ENCODE measurements around the gene FLOT2. TPM values are rescaled to one million over a fixed set of nuclear protein-coding genes. Genes with fewer than 3 reads are reported as not detected.

The FLOT2 gene, protein sequence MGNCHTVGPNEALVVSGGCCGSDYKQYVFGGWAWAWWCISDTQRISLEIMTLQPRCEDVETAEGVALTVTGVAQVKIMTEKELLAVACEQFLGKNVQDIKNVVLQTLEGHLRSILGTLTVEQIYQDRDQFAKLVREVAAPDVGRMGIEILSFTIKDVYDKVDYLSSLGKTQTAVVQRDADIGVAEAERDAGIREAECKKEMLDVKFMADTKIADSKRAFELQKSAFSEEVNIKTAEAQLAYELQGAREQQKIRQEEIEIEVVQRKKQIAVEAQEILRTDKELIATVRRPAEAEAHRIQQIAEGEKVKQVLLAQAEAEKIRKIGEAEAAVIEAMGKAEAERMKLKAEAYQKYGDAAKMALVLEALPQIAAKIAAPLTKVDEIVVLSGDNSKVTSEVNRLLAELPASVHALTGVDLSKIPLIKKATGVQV
- 108 and 119 TPM in 2 replicates for total RNA-seq

DNA sequence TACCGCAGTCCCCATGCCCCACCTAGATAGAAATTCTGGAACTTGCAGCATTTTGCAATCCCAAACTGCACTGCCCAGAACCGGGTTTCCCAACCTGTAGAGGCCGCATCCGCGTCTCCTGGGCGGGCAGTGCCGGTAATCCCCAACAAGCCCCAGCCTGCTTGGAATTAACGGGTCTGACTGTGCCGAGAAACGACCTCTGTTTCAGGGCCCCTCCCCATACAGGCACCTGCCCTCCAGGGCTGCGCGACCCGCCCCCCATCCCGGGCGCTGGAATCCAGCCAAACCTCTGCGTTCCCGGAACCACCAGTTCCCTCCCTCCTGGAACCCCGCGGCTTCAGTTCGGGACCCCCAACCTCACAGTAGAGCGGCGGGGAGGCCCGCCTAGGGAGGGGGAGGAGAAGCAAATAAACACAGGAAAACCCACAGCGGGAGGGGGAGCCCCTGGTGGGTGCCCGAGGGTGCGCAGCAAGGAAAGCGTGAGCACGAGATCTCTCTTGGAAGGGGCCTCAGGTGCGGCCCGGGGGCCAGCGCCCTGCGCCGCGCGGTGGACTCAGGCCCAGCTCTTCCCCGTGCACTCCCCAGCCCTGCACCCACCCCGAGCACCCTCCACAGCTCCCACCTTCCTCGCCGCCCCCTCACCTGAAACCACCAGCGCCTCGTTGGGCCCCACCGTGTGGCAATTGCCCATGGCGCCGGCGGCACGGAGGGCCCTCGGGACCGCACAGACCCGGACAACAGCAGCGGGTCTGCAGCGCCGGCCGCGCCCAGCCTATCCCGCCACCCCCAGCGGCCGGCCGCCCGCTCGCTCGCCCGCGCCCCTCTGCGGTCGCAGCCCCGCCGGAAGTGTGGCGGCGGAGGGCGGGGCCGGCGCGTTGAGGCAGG lies at the start of gene FLOT2:
Gene FLOT2 (minus strand): TSS at position 850 of the 885 bp plus-strand sequence. CDS start 159 bp downstream, at position 691.

DNA sequence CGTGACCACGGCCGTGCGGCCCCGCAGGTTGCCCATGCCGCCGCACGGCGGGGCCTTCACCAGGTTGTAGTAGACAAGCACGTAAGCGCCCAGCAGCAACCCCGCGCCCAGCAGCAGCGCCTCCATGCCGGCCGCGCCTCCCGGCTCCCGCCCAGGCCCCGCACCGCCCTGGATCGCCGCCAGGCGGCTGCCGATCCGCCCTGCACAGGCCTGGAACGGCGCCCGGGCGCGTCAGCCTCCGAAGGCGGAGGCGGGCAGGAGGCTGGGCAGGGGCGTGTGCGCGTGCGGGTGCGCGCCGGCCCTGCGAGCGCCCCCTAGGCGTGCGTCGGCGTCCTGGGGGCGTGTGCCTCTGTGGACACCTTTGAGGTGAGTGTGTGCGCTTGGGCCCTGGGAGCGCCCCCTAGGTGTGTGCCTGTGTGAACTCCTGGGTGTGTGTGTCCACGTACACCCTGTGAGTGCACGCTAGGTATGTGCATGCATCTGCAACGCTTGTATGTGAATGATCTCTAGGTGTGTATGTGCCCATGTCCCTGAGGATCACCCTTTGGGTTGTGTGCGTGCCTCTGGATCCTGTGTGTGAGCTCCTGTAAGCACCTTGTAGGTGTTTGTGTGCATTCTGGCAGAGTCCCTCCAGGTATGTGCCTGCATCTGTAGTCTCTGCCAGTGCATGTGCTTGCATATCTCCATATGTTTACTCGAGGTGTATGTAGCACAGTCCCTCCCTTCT lies 5.4 kb upstream of the FLOT2 start, which contains the start of gene DHRS13:
Gene DHRS13 (minus strand): TSS at position 261 of the 727 bp plus-strand sequence. CDS start 135 bp downstream, at position 126.

DNA sequence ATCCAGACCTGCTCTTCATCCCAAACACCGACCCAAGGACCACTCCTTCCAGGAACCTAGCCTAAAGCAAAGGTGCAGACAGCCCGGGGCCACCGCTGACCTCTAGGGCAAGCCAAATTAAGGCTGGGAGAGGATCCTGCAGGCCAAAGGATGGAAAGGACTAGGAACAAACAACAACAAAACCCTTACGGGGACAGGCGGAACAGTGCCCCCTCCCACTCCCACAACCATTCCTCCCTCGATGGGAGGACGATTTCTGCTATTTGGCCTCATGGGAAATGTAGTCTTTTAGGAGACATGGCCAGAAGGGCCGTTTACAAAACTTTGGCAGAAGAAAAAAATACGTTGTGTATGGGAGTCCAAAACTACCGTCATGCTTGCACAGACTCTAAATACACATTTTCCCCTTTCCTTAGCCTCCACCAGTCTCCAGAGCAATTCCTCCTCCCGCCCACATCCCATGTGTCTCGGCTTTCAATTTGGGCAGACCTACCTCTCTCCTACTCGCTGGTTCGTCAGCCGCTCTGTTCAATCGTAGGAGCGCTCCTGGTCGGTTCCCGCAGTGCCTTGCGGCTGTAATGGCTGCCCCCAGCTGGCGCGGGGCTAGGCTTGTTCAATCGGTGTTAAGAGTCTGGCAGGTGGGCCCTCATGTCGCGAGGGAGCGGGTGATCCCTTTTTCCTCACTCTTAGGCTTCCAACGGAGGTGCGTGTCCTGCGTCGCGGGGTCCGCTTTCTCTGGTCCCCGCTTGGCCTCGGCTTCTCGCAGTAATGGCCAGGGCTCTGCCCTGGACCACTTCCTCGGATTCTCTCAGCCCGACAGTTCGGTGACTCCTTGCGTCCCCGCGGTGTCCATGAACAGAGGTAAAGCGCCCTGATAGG lies 42.8 kb downstream of the FLOT2 start, which contains the start of gene ERAL1:
Gene ERAL1 (plus strand): TSS at position 560 of the 879 bp plus-strand sequence. CDS start 19 bp downstream, at position 579.

GRCh38 chr17:28842282-28843012 lies 55.1 kb downstream of the FLOT2 start, which contains the start of gene FAM222B:
FAM222B (minus strand) TSS chr17:28842790; CDS start chr17:28766667, 76,123 bp downstream.

Other genes starting within 250 kb of the FLOT2 start
- 40.2 and 44.2 TPM in 2 replicates for gene SDF2, start 235.8 kb downstream of the FLOT2 start, total RNA-seq
- 28.2 and 29.4 TPM in 2 replicates for gene SUPT6H, start 235.5 kb downstream of the FLOT2 start, total RNA-seq
- gene PROCA1, start 185.8 kb downstream of the FLOT2 start, total RNA-seq = 0.94 TPM in 1 of 2 replicates, not detected in the other
- gene RAB34, start 179.9 kb downstream of the FLOT2 start, total RNA-seq = 64.0 and 66.2 TPM in 2 replicates
- gene RPL23A, start 177.7 kb downstream of the FLOT2 start, total RNA-seq = 731 and 742 TPM in 2 replicates
- 2.5 and 3.5 TPM in 2 replicates for gene TLCD1, start 171.5 kb downstream of the FLOT2 start, total RNA-seq
- 1.6 and 3.7 TPM in 2 replicates for gene NEK8, start 168.9 kb downstream of the FLOT2 start, total RNA-seq
- 25.8 and 29.2 TPM in 2 replicates for gene TRAF4, start 153.7 kb downstream of the FLOT2 start, total RNA-seq
- 12.7 and 16.0 TPM in 2 replicates for gene FAM222B, start 54.9 kb downstream of the FLOT2 start, total RNA-seq
- gene ERAL1, start 42.7 kb downstream of the FLOT2 start, total RNA-seq = 80.0 and 89.4 TPM in 2 replicates
- 4.8 and 4.9 TPM in 2 replicates for gene DHRS13, start 5.3 kb upstream of the FLOT2 start, total RNA-seq
- gene PHF12, start 53.8 kb upstream of the FLOT2 start, total RNA-seq = 15.9 and 23.8 TPM in 2 replicates
- not detected in 2 replicates for gene SEZ6, start 108.3 kb upstream of the FLOT2 start, total RNA-seq
- gene PIPOX, start 145.4 kb upstream of the FLOT2 start, total RNA-seq = 0.05 and 0.40 TPM in 2 replicates

All from mammary microvascular endothelial cell (primary cell).